ENCODE results near the gene TMEM225B.

DNA sequence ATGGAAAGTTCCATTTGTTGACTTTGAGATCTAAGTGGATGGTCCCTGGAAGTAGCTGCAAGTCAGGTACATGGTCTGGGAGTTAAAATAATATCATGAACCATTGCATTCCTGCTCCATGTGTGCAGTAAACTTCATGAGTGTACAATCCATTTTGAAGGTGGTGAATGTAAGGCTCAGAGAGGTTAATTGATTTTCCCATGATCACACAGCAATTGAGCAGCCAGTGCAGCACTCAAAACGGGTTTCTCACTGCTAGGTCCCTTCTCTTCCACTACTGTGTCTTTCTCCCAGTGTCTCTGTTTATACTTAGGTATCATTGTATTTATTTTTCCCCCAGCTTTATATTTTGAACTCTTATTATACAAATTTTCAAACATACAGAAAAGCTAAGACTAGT, 28.6 kb downstream of the TMEM225B start:
- no peak for TF ChIP-seq POLR2A (IDR thresholded peaks at IDR 0.05)
- TF ChIP-seq CTCF (IDR thresholded peaks at IDR 0.05 in 8 of 11, conservative IDR thresholded peaks at IDR 0.05 in 3 of 11): no peak
- TF ChIP-seq POLR2AphosphoS5 (IDR thresholded peaks at IDR 0.05): no peak

Data from spleen (tissue), 7 donors.